Activated CD4-positive, CD25-positive, alpha-beta regulatory T cell treated with anti-CD3 and anti-CD28 coated beads, Interleukin-2, amount 50 U/mL, for 72 hours (primary cell): Measurements from ENCODE around the gene PRX.
A peak's percentile ranks its signal among the peaks of the same experiment; 100 is the strongest.
"Not testable (repeated sequence)": the region's sequence is repeated elsewhere in the genome, so short reads cannot be mapped to it uniquely, and the experiment has no call there.

Experiments
- DNase-seq: peaks from one replicate; pipeline ENCODE4 v3.0.0; 2021

PRX gene, protein sequence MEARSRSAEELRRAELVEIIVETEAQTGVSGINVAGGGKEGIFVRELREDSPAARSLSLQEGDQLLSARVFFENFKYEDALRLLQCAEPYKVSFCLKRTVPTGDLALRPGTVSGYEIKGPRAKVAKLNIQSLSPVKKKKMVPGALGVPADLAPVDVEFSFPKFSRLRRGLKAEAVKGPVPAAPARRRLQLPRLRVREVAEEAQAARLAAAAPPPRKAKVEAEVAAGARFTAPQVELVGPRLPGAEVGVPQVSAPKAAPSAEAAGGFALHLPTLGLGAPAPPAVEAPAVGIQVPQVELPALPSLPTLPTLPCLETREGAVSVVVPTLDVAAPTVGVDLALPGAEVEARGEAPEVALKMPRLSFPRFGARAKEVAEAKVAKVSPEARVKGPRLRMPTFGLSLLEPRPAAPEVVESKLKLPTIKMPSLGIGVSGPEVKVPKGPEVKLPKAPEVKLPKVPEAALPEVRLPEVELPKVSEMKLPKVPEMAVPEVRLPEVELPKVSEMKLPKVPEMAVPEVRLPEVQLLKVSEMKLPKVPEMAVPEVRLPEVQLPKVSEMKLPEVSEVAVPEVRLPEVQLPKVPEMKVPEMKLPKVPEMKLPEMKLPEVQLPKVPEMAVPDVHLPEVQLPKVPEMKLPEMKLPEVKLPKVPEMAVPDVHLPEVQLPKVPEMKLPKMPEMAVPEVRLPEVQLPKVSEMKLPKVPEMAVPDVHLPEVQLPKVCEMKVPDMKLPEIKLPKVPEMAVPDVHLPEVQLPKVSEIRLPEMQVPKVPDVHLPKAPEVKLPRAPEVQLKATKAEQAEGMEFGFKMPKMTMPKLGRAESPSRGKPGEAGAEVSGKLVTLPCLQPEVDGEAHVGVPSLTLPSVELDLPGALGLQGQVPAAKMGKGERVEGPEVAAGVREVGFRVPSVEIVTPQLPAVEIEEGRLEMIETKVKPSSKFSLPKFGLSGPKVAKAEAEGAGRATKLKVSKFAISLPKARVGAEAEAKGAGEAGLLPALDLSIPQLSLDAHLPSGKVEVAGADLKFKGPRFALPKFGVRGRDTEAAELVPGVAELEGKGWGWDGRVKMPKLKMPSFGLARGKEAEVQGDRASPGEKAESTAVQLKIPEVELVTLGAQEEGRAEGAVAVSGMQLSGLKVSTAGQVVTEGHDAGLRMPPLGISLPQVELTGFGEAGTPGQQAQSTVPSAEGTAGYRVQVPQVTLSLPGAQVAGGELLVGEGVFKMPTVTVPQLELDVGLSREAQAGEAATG (N-terminal part only)

DNA sequence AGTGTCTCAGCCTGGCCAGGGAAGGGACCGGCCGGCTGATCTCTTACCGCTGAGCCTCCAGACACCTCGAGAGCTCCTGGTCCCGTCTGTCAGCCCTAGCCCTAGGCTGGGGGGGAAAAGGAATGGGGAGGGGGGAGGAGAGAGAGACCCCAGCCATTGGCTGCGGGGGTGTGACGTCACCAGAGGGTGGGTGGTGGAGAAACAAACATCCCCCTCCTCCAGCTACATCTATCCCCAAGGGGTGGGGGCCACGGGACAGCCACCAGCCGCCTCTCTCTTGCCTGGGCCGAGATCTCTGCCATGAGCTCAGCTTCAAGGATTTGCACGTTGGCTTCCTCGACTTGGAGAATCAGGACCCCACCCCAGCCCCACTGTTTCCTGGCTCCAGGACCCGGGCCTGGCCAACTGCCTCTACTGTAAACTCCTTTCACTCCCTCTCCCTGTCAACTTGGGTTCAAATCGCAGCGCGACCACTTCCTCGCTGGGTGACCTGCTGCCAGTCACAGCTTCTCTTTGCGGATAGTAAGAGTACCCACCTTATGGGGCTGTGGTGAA is at the start of gene PRX:
TSS of gene PRX (minus strand) at position 88 of the 555 bp plus-strand sequence. CDS start 5,446 bp downstream, outside the sequence.
- DNase-seq, result no peak

DNA sequence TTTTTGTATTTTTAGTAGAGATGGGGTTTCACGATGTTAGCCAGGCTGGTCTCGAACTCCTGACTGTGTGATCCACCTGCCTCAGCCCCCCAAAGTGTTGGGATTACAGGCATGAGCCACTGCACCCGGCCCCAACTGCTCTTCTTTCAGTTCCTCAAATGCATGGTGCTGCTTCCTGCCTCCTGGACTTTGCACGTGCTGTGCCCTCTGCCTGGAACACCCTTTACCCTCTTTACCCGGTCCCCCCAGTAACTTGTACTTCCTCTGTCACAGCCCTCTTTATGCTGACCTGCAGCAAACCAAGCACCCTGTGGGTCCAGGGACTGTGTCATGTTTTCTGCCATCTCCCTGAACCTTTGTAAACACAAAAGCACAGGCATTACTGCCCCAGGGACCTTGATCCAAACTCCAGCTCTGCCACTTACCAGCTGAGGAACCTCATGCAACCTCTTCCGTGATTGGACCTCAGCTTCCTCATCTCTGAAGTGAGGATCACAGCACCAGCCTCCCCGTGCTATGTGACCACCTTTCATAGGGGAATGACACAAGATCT is 48.6 kb upstream of the PRX start:
- no peak for DNase-seq

DNA sequence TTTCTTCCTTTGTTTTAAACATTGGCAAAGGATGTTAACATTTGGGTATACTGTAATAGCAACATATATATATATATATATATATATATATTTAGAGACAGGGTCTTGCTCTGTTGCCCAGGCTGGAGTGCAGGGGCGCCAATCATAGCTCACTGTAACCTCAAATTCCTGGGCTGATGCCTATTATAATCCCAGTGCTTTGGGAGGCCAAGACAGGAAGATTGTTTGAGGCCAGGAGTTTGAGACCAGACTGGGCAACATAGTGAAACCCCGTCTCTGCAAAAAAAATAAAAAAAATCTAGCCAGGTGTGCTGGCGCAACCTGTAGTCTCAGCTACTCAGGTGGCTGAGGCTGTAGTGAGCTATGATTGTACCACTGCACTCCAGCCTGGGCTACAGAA is 47.0 kb upstream of the PRX start:
- no peak for DNase-seq

DNA sequence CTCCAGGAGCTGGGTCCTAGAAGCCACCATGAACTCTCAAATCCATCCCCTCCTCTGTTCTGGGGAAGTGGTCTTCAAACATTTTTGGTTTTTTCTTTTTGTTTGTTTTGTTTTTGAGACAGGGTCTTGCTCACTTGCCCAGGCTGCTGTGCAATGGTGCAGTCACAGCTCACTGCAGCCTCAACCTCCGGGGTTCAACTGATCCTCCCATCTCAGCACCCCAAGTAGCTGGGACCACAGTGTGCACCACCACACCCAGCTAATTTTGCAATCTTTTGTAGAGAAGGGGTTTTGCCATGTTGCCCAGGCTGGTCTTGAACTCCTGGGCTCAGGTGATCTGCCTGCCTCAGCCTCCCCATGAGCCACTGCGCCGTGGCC is 45.4 kb upstream of the PRX start:
- DNase-seq, result no peak

DNA sequence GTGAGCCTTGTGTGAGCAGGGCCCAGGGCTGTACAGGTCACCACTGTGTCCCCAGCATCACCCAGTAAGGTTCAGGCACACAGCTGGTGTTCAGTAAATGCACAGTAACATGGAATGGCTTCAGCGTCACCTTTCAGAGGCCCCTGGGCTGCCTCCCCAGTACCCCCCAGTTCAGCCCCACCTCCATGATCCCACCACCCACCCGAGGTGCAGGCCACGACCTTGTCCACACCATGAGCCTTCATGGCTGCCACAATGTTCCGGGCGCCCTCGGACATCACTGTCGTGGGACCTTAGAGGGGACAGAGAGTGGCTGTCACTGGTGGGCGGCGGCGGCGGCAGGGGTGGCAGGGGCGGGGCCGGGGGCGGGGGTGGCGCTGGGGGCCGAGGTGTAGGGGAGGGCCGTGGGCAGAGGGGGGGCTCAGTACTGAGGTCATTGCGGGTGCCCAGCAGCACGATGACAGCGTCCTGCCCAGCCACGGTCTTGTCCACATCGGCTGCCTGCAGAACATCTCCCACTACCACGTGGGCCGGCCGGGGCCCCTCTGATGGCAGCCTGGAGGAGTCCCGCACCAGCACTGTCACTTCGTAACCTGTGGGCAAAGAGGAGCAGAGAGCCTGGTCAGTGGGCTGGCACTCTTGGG is 44.9 kb upstream of the PRX start:
- DNase-seq, result no peak

DNA sequence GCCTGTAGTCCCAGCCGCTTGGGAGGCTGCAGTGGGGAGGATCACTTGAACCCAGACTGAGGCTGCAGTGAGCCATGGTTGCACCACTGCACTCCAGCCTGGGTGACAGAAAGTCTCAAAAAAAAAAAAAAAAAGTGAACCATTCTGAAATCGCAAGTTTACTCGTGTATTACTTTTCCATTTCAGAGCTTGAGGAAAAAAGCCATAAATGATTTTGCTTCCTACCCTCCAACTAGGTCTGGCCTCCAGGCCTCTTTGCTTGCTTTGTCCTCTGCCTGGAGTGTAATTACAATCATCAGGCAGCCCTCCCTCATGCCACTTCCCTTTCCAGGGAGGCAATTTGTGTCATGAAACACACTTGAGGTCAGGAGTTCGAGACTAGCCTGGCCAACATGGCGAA is 43.9 kb upstream of the PRX start:
- no peak for DNase-seq

DNA sequence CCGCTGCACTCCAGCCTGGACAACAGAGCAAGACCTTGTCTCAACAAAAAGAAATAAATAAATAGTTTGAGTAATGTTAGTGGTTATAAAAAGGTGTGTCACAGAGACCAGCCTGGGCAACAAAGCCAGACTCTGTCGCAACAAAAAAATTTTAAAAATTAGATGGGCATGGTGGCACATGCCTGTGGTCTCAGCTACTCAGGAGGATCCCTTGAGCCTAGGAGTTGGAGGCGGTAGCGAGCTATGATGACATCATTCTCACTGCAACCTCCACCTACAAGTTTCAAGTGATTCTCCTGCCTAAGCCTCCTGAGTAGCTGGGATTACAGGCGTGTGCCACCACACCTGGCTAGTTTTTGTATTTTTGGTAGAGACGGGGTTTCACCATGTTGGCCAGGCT is 40.8 kb upstream of the PRX start:
- not testable (repeated sequence) for DNase-seq

DNA sequence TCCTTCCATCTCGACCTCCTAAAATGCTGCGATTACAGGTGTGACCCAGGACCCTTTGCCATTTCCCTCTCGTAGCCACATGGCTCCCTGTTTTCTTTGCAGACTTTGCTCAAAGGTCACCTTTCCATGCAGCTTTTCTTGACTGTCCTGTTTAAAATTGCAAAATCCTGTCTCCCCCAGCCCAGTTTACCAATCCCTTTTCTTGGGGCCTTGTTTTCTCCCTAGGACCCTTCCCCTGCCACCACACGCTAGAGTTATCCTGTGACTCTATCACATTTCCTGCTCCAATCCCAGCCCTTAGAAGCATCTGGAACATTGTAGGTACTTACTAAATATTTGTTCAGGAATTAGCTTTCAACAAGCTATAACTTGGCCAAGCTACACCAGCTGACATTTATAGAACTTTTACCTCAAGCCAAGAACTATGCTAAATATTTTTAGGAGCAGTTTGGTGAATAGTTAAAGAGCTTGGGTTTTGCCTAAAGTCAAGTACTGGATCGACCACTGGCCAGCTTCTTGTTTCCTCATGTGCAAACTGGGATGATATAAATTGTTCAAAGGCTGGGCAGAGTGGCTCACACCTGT is 40.1 kb upstream of the PRX start:
- DNase-seq, result no peak

DNA sequence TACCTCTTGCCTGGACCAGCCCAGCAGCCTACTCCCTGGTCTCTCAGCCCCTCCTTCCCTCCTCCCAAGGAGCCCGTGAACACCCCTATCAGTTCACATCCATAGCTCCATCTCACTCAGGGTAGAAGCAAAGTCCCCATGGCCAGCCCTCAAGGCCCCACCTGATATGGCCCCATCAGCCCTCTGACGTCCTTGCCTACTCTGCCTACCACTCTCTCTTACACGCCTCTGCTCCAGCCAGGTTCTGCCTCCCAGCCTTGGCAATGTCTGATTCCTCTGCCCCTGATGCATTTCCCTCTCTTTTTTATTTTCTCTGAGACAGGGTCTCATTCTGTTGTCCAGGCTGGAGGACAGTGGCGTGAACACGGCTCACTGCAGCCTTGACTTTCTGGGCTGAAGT is 38.8 kb upstream of the PRX start:
- DNase-seq, result no peak

DNA sequence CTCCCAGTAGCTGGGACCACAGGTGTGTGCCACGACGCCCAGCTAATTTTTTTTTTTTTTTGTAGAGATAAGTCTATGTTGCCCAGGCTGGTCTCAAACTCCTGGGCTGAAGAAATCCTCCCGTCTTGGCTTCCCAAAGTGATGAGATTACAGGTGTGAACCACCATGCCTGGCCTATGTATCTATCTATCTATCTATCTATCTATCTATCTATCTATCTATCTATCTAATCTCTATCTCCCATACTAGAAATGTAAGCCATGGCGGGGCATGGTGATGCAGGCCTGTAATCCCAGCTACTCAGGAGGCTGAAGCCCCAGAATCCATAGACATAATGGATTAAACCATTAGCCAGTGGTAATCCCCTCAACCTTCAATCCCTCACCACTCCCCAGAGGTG is 37.5 kb upstream of the PRX start:
- no peak for DNase-seq

DNA sequence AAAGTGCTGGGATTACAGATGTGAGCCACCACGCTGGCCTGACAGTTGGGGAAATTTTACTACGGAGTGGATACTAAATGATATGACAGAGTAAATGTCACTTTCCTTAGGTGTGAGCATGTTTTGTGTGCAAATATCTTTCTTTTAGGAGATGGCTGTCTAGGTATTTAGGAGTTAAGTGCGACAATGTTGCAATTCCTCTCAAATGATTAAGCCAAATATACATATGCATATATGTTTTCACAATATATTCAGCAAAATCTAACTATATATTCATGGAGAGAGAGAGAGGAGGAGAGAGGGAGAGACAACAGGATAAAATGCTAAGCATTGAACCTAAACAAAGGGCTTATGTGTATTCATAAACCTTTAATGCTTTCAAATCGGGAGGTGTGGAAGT is 36.3 kb upstream of the PRX start:
- DNase-seq, result no peak

DNA sequence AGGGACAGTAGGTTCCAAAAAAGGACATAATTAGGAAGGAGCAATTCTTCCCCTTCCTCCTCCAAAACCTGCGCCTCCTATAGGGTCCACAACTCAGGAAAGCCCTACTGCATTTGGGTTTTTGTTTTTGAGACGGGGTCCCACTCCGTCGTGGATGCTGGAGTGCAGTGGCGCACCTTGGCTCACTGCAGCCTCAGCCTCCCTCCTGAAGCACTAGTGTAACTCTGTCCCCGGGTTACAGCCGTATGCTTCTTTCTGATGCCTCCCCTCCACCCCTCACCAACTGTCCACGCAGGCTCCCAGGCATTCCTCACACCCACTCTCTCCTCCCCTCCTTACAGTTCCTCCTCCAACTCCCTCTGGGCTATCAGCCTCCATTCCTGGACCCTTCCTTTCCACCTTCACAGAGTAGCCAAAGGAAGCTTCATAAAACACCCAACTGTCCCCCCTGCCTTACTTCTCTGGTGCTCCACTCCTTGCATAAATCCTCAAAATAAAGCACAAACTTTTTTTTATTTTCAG is 33.1 kb upstream of the PRX start:
- no peak for DNase-seq

DNA sequence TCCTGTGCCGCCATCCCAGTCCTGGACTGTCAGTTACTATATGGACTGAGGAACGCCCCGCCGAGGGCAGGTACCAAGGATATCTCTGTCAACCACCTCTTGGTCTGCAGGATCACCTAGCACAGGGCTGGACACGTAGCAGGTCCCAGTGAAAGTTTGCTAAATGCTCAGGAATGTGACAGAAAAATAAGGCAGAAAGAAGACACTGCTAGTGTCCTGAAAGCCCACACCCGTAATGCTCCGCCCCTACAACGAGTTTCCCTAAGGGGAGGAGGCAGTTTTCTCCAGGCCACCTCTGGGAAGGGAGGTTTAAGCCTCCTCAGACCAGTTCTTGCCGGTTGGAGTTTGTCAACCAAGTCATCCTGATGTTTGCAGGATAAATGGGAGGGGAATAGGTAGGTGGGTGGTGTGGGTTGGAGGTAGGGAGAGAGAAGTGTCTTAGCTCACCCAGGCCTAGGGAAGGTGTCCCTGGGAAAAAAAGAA is 32.6 kb upstream of the PRX start:
- no peak for DNase-seq

DNA sequence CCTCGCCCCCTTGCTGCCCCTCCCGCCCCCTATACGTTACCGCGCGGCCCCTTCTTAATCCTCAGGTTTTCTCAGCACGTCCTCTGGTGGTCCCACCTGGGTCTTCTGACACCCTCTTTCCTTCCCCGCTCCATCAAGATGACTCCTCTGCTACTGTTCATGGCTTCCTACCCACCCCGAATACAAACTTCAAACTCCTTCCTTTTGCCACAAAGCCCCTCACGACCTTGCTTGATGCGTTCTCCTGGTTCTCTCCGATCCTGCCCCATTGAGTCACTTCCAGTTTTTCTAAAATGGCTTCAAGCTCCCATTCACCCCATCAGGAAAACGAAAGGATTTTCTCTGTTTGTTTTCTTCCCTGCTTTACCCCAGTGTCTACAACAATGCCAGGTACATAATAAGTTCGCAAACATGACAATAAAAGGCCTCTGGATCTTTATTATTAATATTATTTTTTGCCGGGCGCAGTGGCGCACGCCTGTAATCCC is 31.7 kb upstream of the PRX start:
- no peak for DNase-seq

DNA sequence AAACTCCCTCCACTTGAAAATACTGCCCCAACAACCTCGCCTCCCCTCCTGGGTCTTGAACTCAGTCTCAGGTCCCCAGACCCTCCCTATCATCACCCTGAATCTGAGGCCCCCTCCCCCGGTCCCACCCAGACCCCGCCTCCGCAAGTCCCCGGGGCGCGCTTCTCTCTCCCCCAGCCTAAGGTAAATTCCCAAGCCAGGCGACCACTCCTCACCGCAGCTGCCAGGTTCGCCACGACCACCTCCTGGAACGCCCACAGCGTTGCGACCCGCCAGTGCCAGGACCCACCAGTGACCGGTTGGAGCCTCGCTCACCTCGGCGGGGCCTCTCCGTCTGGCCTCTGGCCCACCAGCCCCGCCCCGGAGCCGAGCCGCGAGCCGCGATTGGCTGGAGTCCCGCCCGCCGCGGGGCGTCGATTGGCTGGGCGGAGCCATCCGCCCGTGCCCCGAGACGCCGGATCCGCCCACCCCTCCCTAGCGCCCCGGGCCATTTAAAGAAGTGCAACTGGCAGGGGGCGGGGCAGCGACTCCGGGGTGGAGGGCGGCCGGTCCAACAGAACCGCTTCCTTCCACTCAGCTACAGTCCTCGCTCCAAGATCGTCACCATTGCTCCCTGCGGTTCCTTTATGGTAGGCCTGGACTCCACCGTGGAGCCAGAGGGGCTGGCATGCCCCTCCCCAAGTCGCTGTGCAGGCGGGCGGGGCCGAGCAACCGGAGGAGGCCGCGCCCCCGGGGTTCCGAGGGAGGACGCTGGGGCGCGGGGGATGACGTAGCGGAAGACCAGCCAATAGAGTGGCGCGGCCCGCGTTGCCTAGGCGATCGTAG is 31.0 kb upstream of the PRX start, which contains the start of gene SERTAD3:
TSS of gene SERTAD3 (minus strand) at position 336 of the 825 bp plus-strand sequence. CDS start 2,255 bp downstream, outside the sequence.
- DNase-seq, result peak; percentile 99

DNA sequence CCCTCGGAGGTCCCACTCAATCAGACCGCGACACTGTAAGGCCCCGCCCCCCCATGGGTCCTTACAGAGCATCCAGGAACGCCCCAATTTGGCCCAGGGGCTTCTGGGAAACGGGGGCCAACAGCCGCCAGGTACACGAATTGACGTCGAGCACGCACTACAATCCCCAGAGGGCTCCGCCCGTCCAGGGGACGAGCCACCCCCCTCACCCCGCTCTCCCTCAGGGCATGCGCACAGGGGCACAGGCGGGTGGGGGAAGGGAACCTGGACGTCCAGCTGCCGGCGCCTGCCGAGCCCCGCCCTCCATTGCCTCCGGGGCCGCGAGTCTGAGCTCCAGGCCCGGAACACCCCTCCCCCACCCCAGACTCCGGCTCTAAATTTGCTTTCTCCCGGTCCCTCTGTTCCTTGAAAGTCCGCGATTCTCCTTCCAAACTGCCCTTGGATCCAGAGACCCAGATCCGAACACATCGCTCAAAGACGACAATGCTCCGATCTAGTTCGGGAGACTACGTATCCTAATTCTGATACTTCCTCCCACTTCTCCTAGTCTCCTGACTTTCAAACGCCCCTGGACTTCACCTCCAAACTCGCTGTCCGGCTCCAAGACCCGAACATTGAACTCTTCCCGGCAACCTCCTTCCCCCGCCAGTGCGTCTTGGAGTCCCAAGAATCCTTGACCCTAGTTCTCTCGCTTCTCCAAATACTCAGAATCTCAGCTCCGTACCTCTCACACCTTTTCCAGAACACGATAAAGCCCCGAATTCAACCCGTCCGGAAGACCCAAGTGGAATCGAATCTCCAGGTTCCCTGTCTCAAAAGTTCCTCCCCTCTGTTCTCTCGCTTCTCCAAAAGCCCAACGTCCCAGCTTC is 30.2 kb upstream of the PRX start:
- peak; percentile 96 for DNase-seq

DNA sequence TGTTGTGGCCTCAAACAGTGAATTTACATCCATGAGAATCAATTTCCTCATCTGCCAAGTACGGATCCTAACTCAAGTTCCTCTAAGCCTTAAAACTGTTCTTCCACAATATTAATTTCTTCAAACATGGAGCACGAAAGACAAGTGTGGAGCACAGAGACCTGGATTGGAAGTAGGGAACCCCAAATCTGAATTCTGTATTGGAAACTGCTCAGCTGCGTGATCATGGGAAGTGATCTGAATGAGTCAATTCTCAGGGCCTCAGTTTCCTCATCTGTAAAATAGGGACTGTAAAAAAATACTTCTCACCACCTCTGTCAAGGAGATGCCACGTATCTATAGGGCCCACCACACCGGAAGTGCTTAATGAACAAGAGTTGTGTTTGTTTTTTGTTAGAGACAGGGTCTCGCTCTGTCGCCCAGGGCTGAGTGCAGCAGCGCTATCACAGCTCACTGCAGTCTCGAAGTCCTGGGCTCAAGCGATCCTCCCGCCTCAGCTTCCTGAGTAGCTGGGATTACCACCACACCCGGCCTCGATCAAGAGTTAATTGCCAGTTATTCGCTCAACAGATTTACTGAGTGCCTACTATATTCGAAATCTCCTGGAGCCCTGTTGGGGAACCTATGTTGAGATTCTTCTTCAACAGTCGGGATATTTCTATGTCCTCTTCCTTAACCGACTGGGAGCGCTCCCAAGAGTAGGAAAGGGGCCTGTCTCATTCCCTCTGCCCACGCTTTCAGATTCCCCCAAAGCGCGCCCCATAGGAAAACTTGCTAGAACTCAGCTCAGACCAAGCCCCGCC is 29.4 kb upstream of the PRX start:
- DNase-seq, result no peak

DNA sequence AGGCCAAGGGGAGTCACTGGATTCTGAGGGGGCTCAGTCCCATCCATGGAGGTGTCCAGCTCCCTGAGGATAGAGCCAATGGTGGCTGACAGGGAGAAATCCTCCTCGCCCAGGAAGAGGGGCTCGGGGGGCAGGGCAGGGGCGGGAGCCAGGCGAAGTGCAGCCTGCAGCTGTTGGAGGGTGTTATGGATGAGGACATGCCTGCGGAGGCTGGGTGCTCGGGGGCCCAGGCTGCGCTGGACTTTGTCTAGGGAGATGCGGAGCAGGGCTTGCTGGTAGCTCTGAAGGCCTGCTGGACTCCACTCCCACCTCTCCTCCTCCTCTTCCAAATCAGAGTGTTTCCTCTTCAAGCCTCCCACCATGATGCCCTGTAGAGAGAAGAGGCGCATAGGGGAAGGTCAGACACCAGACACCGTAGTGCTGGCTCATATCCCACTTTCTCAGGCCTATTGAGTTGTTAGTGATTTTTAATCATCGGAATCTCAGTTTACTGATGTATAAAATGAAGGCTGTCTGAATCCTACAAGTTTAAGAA is 28.6 kb upstream of the PRX start:
- DNase-seq, result no peak
